Measurements from ENCODE around the gene CMTM6.
"Not testable (repeated sequence)": the region's sequence is repeated elsewhere in the genome, so short reads cannot be mapped to it uniquely, and the experiment has no call there.

CMTM6 gene

GRCh38 chr3:32502118-32502945, at the start of gene CMTM6:
Gene CMTM6, minus strand, starts transcription at chr3:32502852. Its CDS starts 107 bp downstream, at chr3:32502745.
- DNase-seq (ENCODE audit: low spot score): peak; percentile 97

GRCh38 chr3:32552013-32552412, 49.4 kb upstream of the CMTM6 start:
- DNase-seq (ENCODE audit: low spot score): no peak

GRCh38 chr3:32551496-32551895, 48.8 kb upstream of the CMTM6 start:
- no peak for DNase-seq (ENCODE audit: low spot score)

- no peak for DNase-seq (ENCODE audit: low spot score)
These were observed 48.4 kb upstream of the CMTM6 start for GRCh38 chr3:32551087-32551486.

- DNase-seq (ENCODE audit: low spot score): no peak
These were observed 42.7 kb upstream of the CMTM6 start for GRCh38 chr3:32545305-32545704.

GRCh38 chr3:32544894-32545293, 42.2 kb upstream of the CMTM6 start:
- no peak for DNase-seq (ENCODE audit: low spot score)

- DNase-seq (ENCODE audit: low spot score): no peak
These were observed 40.2 kb upstream of the CMTM6 start for GRCh38 chr3:32542807-32543206.

- no peak for DNase-seq (ENCODE audit: low spot score)
These were observed 38.2 kb upstream of the CMTM6 start for GRCh38 chr3:32540899-32541298.

- no peak for DNase-seq (ENCODE audit: low spot score)
These were observed 29.8 kb upstream of the CMTM6 start for GRCh38 chr3:32532434-32532833.

- no peak for DNase-seq (ENCODE audit: low spot score)
These were observed 28.5 kb upstream of the CMTM6 start for GRCh38 chr3:32531010-32531647.

GRCh38 chr3:32525720-32526119, 23.1 kb upstream of the CMTM6 start:
- DNase-seq (ENCODE audit: low spot score): no peak

GRCh38 chr3:32522682-32523081, 20.0 kb upstream of the CMTM6 start:
- DNase-seq (ENCODE audit: low spot score): no peak

GRCh38 chr3:32518921-32519320, 16.3 kb upstream of the CMTM6 start:
- DNase-seq (ENCODE audit: low spot score): not testable (repeated sequence)

- not testable (repeated sequence) for DNase-seq (ENCODE audit: low spot score)
These were observed 14.1 kb upstream of the CMTM6 start for GRCh38 chr3:32516751-32517150.

GRCh38 chr3:32511005-32511404, 8.4 kb upstream of the CMTM6 start:
- DNase-seq (ENCODE audit: low spot score): no peak

GRCh38 chr3:32510075-32510724, 7.5 kb upstream of the CMTM6 start:
- DNase-seq (ENCODE audit: low spot score): peak; percentile 86

GRCh38 chr3:32508711-32509110, 6.1 kb upstream of the CMTM6 start:
- DNase-seq (ENCODE audit: low spot score): no peak

GRCh38 chr3:32506466-32506865, 3.8 kb upstream of the CMTM6 start:
- no peak for DNase-seq (ENCODE audit: low spot score)

- DNase-seq (ENCODE audit: low spot score): no peak
These were observed 264 bp upstream of the CMTM6 start for GRCh38 chr3:32502946-32503286.

- DNase-seq (ENCODE audit: low spot score): no peak
These were observed 902 bp downstream of the CMTM6 start for GRCh38 chr3:32501783-32502117.

GRCh38 chr3:32500880-32501782, 1.5 kb downstream of the CMTM6 start:
- DNase-seq (ENCODE audit: low spot score): no peak

GRCh38 chr3:32500231-32500630, 2.4 kb downstream of the CMTM6 start:
- no peak for DNase-seq (ENCODE audit: low spot score)
